ENCODE results near the gene NEAT1. TPM values are rescaled to one million over a fixed set of nuclear protein-coding genes. Genes with fewer than 3 reads are reported as not detected.

Gene NEAT1
- total RNA-seq, 5 donors from 2014 or later (not counting 1 experiment from before 2014, with no cell fraction given): 368 to 1,017 (median 906) TPM

DNA sequence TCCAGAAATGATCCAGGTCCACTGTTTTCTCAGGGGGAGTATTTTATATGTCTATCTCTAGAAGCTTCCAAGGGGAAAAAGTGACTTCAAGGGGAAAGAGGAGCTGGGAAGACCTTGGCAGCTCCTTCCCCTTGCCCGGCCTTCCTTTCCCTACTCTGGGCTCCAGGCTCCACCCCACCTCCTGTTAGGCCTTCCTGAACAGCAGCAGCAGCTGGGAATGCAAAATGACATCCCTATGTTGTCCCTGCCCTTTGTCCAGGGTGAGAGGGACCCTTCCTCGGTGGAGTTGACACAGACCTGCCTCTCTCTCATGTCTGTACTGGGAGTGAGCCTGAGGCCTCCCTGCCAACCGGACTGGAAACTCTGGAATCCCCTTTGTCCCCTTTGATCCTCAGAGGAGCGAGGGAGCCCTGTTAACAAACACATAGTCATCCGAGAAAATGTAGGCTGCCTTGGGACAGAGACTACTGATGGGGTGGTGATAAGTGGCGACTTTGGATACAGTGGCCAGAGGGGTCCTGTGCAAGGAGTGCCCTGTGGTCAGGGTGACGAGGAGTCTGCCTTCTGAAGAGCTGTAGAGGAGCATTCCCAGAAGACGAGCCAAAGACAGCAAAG lies 67.2 kb downstream of the NEAT1 start:
- POLR2A ChIA-PET: interaction anchor here (0.6 to 0.9 kb wide), 3 partner anchors 10 to 25 kb away, joined by 3 read pairs; no protein-coding TSS in a partner anchor
- CTCF ChIA-PET: no interaction called here

DNA sequence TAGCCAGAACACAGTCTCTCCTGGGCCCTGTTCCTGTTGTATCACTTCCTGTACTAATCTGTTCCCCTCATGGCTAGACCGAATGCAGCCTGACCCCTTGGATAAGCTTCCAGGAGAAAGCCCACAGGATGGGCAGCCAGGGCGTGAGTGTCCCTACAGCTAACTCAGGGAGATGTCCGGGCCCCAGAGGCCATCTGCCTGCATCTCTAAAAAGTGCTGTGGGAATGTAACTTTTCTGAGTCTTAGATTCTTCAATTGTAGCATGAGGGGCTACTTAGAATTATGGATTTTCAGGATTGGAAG lies 68.5 kb downstream of the NEAT1 start:
- peaks cover 0 to 18% of the 10 kb centered on the region in 2 experiments for H3K27me3 ChIP-seq (replicated peaks in 1 of 2; ENCODE audit: control insufficient read depth in 2 of 2, extremely low read depth in 1 of 2, insufficient read depth in 2 of 2, low read length in 1 of 2)
- 100% methylated on average over 1 of the region's 3 CpGs for WGBS (ENCODE audit: insufficient coverage)
- Mint-ChIP-seq H3K27me3 (no peaks in the 10 kb centered on the region), H3K4me1 (peaks cover 25 to 44% (median 42%) of the 10 kb centered on the region in 3 donors), H3K4me3 (no peak overlapping the region), H3K27ac (no peak overlapping the region), H3K9me3 (no peaks in the 10 kb centered on the region), H3K36me3 (no peaks in the 10 kb centered on the region)
- H3K9me3 ChIP-seq: no peaks in the 10 kb centered on the region
- CTCF ChIA-PET: interaction anchor here in 1 of 2 donors (0.6 to 0.8 kb wide), 2 partner anchors 17 to 551 kb away, joined by 3 to 11 read pairs; no protein-coding TSS in a partner anchor
- H3K36me3 ChIP-seq (ENCODE audit: control insufficient read depth in 2 of 2, extremely low read depth in 1 of 2, insufficient read depth in 1 of 2, low read length in 1 of 2): no peaks in the 10 kb centered on the region
- ATAC-seq (replicated peaks in 1 of 4): no peak
- POLR2A ChIA-PET: interaction anchor here in 1 of 2 donors (0.6 kb wide), 1 partner anchor 18 kb away, joined by 4 read pairs; no protein-coding TSS in a partner anchor
- DNase-seq: no peak
- H3K4me1 ChIP-seq (ENCODE audit: control insufficient read depth in 1 of 2, extremely low read depth in 1 of 2, insufficient read depth in 2 of 2, low read length in 2 of 2): peaks cover 7 to 32% of the 10 kb centered on the region in 2 experiments
- H3K4me3 ChIP-seq (ENCODE audit: control insufficient read depth in 1 of 2, extremely low read depth in 1 of 2, low read length in 1 of 2): no peak overlapping the region
- no peak overlapping the region for H3K27ac ChIP-seq (ENCODE audit: low read length)

More for the DNA sequence above, 67.2 kb downstream of the NEAT1 start:
- no peaks in the 10 kb centered on the region for H3K9me3 Mint-ChIP-seq
- no peaks in the 10 kb centered on the region for H3K36me3 Mint-ChIP-seq
- Histone ChIP-seq H3K9me3 (no peaks in the 10 kb centered on the region), H3K27ac (ENCODE audit: low read length) (no peak overlapping the region), H3K27me3 (replicated peaks in 1 of 2; ENCODE audit: control insufficient read depth in 2 of 2, extremely low read depth in 1 of 2, insufficient read depth in 2 of 2, low read length in 1 of 2) (peaks cover 0 to 18% of the 10 kb centered on the region in 2 experiments), H3K4me3 (ENCODE audit: control insufficient read depth in 1 of 2, extremely low read depth in 1 of 2, low read length in 1 of 2) (no peak overlapping the region), H3K4me1 (ENCODE audit: control insufficient read depth in 1 of 2, extremely low read depth in 1 of 2, insufficient read depth in 2 of 2, low read length in 2 of 2) (peaks cover 4 to 27% of the 10 kb centered on the region in 2 experiments), H3K36me3 (ENCODE audit: control insufficient read depth in 2 of 2, extremely low read depth in 1 of 2, insufficient read depth in 1 of 2, low read length in 1 of 2) (no peaks in the 10 kb centered on the region)
- no peak overlapping the region for H3K4me3 Mint-ChIP-seq
- no peak for DNase-seq
- ATAC-seq (replicated peaks in 1 of 4): no peak
- H3K27ac Mint-ChIP-seq: no peak overlapping the region
- no peaks in the 10 kb centered on the region for H3K27me3 Mint-ChIP-seq
- peaks cover 20 to 39% (median 37%) of the 10 kb centered on the region in 3 donors for H3K4me1 Mint-ChIP-seq
- 94% methylated on average over 5 of the region's 8 CpGs for WGBS (ENCODE audit: insufficient coverage)

DNA sequence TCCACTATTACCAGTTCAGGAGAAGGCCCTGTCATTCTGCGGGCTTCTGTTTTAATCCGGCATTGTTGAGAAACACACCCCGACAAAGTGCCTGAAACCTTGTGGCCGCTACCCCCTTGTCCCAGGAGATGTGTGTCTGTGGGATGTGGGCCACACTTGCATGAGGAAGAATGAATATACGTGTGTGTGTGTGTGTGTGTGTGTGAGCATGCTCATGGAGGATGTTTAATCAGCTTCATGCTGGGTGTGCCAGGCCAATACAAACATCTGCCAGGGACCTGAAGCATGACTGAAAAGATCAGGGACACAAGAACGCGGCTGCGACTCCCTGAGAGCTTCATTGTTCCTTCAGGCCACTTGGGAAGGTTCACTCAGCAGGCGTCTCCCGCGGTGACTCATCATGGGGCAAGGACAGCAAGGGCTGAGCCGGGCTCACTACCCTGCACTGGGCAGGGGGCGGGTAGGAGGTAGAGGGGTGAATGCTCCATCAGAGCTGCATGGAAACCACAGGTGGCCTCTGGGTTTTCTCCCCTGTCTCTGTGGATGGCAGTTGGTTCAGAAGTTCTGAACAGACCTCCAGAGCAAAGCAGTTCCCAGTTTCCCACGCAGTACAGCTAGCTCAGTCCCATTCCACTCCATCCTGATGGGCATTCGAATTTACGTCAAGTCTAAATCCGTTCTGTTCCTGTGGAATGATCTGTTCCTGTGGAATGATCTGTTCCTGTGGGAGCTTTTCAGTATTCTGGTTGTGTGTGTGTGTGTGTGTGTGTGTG lies 69.2 kb downstream of the NEAT1 start:
- H3K9me3 ChIP-seq: no peaks in the 10 kb centered on the region
- Mint-ChIP-seq H3K27me3 (no peaks in the 10 kb centered on the region), H3K9me3 (no peaks in the 10 kb centered on the region), H3K27ac (no peak overlapping the region), H3K4me1 (peaks cover 32 to 51% (median 49%) of the 10 kb centered on the region in 3 donors), H3K4me3 (no peak overlapping the region), H3K36me3 (no peaks in the 10 kb centered on the region)
- POLR2A ChIA-PET: interaction anchor here in 1 of 2 donors (0.6 kb wide), 2 partner anchors 17 to 87 kb away, joined by 3 to 4 read pairs; no protein-coding TSS in a partner anchor
- no peak overlapping the region for H3K27ac ChIP-seq (ENCODE audit: low read length)
- no peak overlapping the region for H3K4me3 ChIP-seq (ENCODE audit: control insufficient read depth in 1 of 2, extremely low read depth in 1 of 2, low read length in 1 of 2)
- 94% methylated on average over 11 of the region's 17 CpGs for WGBS (ENCODE audit: insufficient coverage)
- peaks cover 0 to 18% of the 10 kb centered on the region in 2 experiments for H3K27me3 ChIP-seq (replicated peaks in 1 of 2; ENCODE audit: control insufficient read depth in 2 of 2, extremely low read depth in 1 of 2, insufficient read depth in 2 of 2, low read length in 1 of 2)
- no peaks in the 10 kb centered on the region for H3K36me3 ChIP-seq (ENCODE audit: control insufficient read depth in 2 of 2, extremely low read depth in 1 of 2, insufficient read depth in 1 of 2, low read length in 1 of 2)
- ATAC-seq (replicated peaks in 1 of 4) (no peak), DNase-seq (no peak)
- CTCF ChIA-PET: interaction anchor here (0.6 to 1.6 kb wide), 6 partner anchors 10 to 551 kb away, joined by 3 to 11 read pairs (median 4); no protein-coding TSS in a partner anchor
- H3K4me1 ChIP-seq (ENCODE audit: control insufficient read depth in 1 of 2, extremely low read depth in 1 of 2, insufficient read depth in 2 of 2, low read length in 2 of 2): peaks cover 9 to 39% of the 10 kb centered on the region in 2 experiments

DNA sequence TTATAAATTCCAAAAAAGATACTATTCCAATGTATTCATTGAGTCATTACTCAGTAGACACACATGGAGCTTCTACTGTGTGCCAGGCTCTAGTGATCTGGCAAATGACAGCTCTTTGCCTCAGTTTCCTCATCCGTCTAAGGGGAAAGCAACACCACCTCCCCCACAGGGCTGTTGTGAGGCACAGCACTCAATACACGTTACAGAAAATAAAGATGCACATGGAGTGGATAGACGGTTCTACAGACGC lies 69.7 kb downstream of the NEAT1 start:
- Mint-ChIP-seq H3K4me1 (peaks cover 37 to 52% (median 52%) of the 10 kb centered on the region in 3 donors), H3K27ac (peak overlapping the region in 1 of 2 donors; percentile 34), H3K27me3 (no peaks in the 10 kb centered on the region), H3K4me3 (no peak overlapping the region), H3K36me3 (no peaks in the 10 kb centered on the region), H3K9me3 (no peaks in the 10 kb centered on the region)
- Histone ChIP-seq H3K27ac (ENCODE audit: low read length) (no peak overlapping the region), H3K36me3 (ENCODE audit: control insufficient read depth in 2 of 2, extremely low read depth in 1 of 2, insufficient read depth in 1 of 2, low read length in 1 of 2) (no peaks in the 10 kb centered on the region), H3K4me3 (ENCODE audit: control insufficient read depth in 1 of 2, extremely low read depth in 1 of 2, low read length in 1 of 2) (no peak overlapping the region), H3K9me3 (no peaks in the 10 kb centered on the region), H3K27me3 (replicated peaks in 1 of 2; ENCODE audit: control insufficient read depth in 2 of 2, extremely low read depth in 1 of 2, insufficient read depth in 2 of 2, low read length in 1 of 2) (peaks cover 0 to 18% of the 10 kb centered on the region in 2 experiments), H3K4me1 (ENCODE audit: control insufficient read depth in 1 of 2, extremely low read depth in 1 of 2, insufficient read depth in 2 of 2, low read length in 2 of 2) (peaks cover 11 to 44% of the 10 kb centered on the region in 2 experiments)
- CTCF ChIA-PET: interaction anchor here in 1 of 2 donors (0.7 to 1.6 kb wide), 3 partner anchors 16 to 20 kb away, joined by 3 to 5 read pairs (median 4); no protein-coding TSS in a partner anchor
- ATAC-seq (replicated peaks in 1 of 4): no peak
- POLR2A ChIA-PET: interaction anchor here in 1 of 2 donors (1.3 kb wide), 1 partner anchor 10 kb away, joined by 5 read pairs; no protein-coding TSS in a partner anchor
- no peak for DNase-seq
- 100% methylated on average over 2 of the region's 4 CpGs for WGBS (ENCODE audit: insufficient coverage)

DNA sequence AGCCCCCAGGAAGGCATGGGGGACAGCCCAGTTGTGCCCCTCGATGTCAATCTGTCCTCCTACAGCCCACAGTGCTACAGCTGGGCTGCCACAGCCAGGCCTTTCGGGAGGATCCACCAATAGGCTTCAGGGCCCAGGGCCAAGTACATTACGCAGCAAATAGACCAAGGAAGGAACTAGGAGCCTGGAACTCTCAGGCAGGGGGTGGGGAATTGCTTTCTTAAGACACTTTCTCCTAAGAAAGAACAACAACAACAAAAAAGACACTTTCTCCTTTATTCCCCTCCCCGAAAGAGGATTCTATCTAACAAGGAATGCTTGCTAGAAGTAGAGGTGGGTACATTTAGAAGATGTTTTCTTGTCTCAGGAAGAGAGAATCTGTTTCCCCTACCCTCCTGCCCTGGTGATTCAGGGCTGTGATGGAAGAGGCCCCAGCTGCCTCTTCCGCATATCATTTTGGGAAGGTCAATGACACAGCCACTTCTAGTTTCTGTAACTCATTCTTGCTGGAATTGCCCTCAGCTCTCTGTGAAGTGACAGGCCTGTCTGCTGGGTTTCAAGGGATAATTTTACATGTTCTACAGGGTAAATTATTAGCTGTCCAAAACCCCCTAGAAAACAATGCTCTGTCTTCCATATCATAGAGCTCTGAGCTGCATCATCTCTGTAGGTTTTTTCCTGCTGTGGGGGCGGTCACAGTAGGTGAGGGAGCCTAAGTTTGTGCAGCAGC lies 70.2 kb downstream of the NEAT1 start:
- no peaks in the 10 kb centered on the region for H3K36me3 ChIP-seq (ENCODE audit: control insufficient read depth in 2 of 2, extremely low read depth in 1 of 2, insufficient read depth in 1 of 2, low read length in 1 of 2)
- Mint-ChIP-seq H3K4me3 (no peak overlapping the region), H3K36me3 (no peaks in the 10 kb centered on the region), H3K27ac (peak overlapping the region; percentile 68 to 76), H3K4me1 (peaks cover 36 to 49% (median 48%) of the 10 kb centered on the region in 3 donors), H3K9me3 (no peaks in the 10 kb centered on the region), H3K27me3 (no peaks in the 10 kb centered on the region)
- no peak overlapping the region for H3K4me3 ChIP-seq (ENCODE audit: control insufficient read depth in 1 of 2, extremely low read depth in 1 of 2, low read length in 1 of 2)
- peaks cover 8 to 40% of the 10 kb centered on the region in 2 experiments for H3K4me1 ChIP-seq (ENCODE audit: control insufficient read depth in 1 of 2, extremely low read depth in 1 of 2, insufficient read depth in 2 of 2, low read length in 2 of 2)
- H3K27ac ChIP-seq (ENCODE audit: low read length): no peak overlapping the region
- DNase-seq (no peak), ATAC-seq (replicated peaks in 1 of 4) (no peak)
- ChIA-PET CTCF (interaction anchor here in 1 of 2 donors (0.7 to 1.6 kb wide), 3 partner anchors 16 to 21 kb away, joined by 3 to 5 read pairs (median 4); no protein-coding TSS in a partner anchor), POLR2A (interaction anchor here in 1 of 2 donors (1.2 to 1.3 kb wide), 2 partner anchors 10 to 12 kb away, joined by 3 to 5 read pairs; no protein-coding TSS in a partner anchor)
- WGBS (ENCODE audit: insufficient coverage): 22% methylated on average over 1 of the region's 6 CpGs
- H3K27me3 ChIP-seq (replicated peaks in 1 of 2; ENCODE audit: control insufficient read depth in 2 of 2, extremely low read depth in 1 of 2, insufficient read depth in 2 of 2, low read length in 1 of 2): peaks cover 0 to 18% of the 10 kb centered on the region in 2 experiments
- H3K9me3 ChIP-seq: no peaks in the 10 kb centered on the region
